ENCODE measurements around the gene LILRA1.
"Not testable (repeated sequence)": the region's sequence is repeated elsewhere in the genome, so short reads cannot be mapped to it uniquely, and the experiment has no call there.

- TF ChIP-seq, protein P1, sequence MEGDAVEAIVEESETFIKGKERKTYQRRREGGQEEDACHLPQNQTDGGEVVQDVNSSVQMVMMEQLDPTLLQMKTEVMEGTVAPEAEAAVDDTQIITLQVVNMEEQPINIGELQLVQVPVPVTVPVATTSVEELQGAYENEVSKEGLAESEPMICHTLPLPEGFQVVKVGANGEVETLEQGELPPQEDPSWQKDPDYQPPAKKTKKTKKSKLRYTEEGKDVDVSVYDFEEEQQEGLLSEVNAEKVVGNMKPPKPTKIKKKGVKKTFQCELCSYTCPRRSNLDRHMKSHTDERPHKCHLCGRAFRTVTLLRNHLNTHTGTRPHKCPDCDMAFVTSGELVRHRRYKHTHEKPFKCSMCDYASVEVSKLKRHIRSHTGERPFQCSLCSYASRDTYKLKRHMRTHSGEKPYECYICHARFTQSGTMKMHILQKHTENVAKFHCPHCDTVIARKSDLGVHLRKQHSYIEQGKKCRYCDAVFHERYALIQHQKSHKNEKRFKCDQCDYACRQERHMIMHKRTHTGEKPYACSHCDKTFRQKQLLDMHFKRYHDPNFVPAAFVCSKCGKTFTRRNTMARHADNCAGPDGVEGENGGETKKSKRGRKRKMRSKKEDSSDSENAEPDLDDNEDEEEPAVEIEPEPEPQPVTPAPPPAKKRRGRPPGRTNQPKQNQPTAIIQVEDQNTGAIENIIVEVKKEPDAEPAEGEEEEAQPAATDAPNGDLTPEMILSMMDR (IDR thresholded peaks at IDR 0.05 in 8 of 11, conservative IDR thresholded peaks at IDR 0.05 in 3 of 11): not testable (repeated sequence)
- not testable (repeated sequence) for TF ChIP-seq POLR2A (IDR thresholded peaks at IDR 0.05)
Measured at GRCh38 chr19:54630262-54630661, 36.8 kb downstream of the LILRA1 start, which contains the start of gene LILRB1.

Measured in spleen (tissue), 7 donors.